SU-DHL-6 (cell line): Measurements from ENCODE around the gene IQCF6.

Experiments used
- EZH2phosphoT487 ChIP-seq: fragments of 200-600 bp; sonication (generic), shearing (Covaris generic); conservative IDR thresholded peaks from 2 replicates; pipeline ENCODE4 v1.6.1; 2018; ENCODE audit warnings: mild to moderate bottlenecking, antibody characterized with exemption, low read length, moderate library complexity, mixed read lengths
- TF ChIP-seq, protein P1 (sequence below): fragments of 200-600 bp; sonication (generic); IDR thresholded peaks from one replicate; pipeline ENCODE4 v1.5.1; 2017; ENCODE audit warnings: antibody characterized with exemption, mild to moderate bottlenecking, low read length, moderate library complexity; ENCODE audit not compliant: insufficient read depth, poor library complexity, severe bottlenecking

DNA sequence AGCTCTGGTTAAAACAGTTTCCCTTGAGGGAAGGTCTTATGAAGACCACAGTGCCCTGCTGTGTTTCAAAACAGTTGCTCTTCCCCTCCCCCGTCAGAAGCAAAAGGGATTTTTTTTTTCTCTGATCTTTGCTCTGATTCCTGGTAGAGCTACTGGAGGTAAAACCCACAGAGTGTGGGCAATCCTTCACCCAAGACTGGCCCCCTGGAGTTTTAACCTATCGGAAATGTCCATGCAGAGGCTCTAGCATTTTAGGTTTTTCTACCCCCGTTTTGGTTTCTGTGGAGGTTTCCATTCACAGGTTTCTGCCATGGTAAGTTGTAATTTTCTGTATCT, 44.5 kb downstream of the IQCF6 start:
- TF ChIP-seq, protein P1, sequence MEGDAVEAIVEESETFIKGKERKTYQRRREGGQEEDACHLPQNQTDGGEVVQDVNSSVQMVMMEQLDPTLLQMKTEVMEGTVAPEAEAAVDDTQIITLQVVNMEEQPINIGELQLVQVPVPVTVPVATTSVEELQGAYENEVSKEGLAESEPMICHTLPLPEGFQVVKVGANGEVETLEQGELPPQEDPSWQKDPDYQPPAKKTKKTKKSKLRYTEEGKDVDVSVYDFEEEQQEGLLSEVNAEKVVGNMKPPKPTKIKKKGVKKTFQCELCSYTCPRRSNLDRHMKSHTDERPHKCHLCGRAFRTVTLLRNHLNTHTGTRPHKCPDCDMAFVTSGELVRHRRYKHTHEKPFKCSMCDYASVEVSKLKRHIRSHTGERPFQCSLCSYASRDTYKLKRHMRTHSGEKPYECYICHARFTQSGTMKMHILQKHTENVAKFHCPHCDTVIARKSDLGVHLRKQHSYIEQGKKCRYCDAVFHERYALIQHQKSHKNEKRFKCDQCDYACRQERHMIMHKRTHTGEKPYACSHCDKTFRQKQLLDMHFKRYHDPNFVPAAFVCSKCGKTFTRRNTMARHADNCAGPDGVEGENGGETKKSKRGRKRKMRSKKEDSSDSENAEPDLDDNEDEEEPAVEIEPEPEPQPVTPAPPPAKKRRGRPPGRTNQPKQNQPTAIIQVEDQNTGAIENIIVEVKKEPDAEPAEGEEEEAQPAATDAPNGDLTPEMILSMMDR, result no peak
- TF ChIP-seq EZH2phosphoT487, result no peak
